Gastroesophageal sphincter (tissue), 4 donors: ENCODE results near the gene WDR27. TPM values are rescaled to one million over a fixed set of nuclear protein-coding genes. Genes with fewer than 3 reads are reported as not detected.

ENCODE experiments used
- ATAC-seq: fragments of 150-250 bp; one replicate; pipeline ENCODE4 v1.9.1; 2016; ENCODE audit warnings: mild to moderate bottlenecking, moderate library complexity
- H3K27ac ChIP-seq, 4 donors: fragments of 200-600 bp; sonication (generic) in 3 of 4; 1 replicate in 3 of 4; 2 replicates in 1 of 4; pipeline ENCODE4 v1.5.1; 2016 to 2019
- H3K27me3 ChIP-seq: fragments of 200-600 bp; sonication (generic); one replicate; pipeline ENCODE4 v1.5.1; 2019
- H3K36me3 ChIP-seq, 2 donors: fragments of 200-600 bp; sonication (generic); one replicate each; pipeline ENCODE4 v1.5.1; 2019; ENCODE audit warnings: control low read depth in 1 of 2
- H3K4me1 ChIP-seq, 3 donors: fragments of 200-600 bp; sonication (generic); 1 replicate in 2 of 3; 2 replicates in 1 of 3; pipeline ENCODE4 v1.5.1; 2016 to 2019; ENCODE audit warnings: control low read depth in 2 of 3
- H3K4me3 ChIP-seq, 2 donors: fragments of 200-600 bp; sonication (generic); one replicate each; pipeline ENCODE4 v1.5.1; 2019; ENCODE audit warnings: mild to moderate bottlenecking in 1 of 2, moderate library complexity in 1 of 2
- H3K9me3 ChIP-seq, 3 donors: fragments of 200-600 bp; sonication (generic); one replicate each; pipeline ENCODE4 v1.5.1; 2017 to 2019; ENCODE audit warnings: control low read depth in 2 of 3
- CTCF ChIP-seq, 4 experiments: fragments of 200-600 bp in 2 of 4; fragments of 450-650 bp in 2 of 4; sonication (generic) in 1 of 4; IDR thresholded peaks; one replicate each; pipeline ENCODE4 v1.5.1; 2017 to 2019; ENCODE audit warnings: antibody characterized with exemption in 4 of 4, mild to moderate bottlenecking in 2 of 4, moderate library complexity in 2 of 4
- EP300 ChIP-seq: sonication (generic); formaldehyde crosslinking; IDR thresholded peaks from one replicate; pipeline ENCODE4 v1.6.1; 2017; ENCODE audit warnings: antibody characterized with exemption, mild to moderate bottlenecking
- POLR2A ChIP-seq, 2 donors: fragments of 450-650 bp; IDR thresholded peaks; one replicate each; pipeline ENCODE4 v1.6.1; 2017; ENCODE audit warnings: antibody characterized with exemption in 2 of 2, mild to moderate bottlenecking in 2 of 2, moderate library complexity in 1 of 2
- POLR2AphosphoS5 ChIP-seq: sonication (generic); formaldehyde crosslinking; IDR thresholded peaks from one replicate; pipeline ENCODE4 v1.6.1; 2017; ENCODE audit warnings: antibody characterized with exemption
- WGBS, 2 donors: methylation state at CpG; one replicate each; pipeline ENCODE4 v1.1.5; 2018; ENCODE audit warnings: low coverage in 1 of 2; 5-methylcytosine and 5-hydroxymethylcytosine counted together
- total RNA-seq, 4 donors: library from RNA; depleted of rRNA; stranded (reverse); fragments of >200 nt; gene quantifications; one replicate each; pipeline ENCODE4 v1.1.0, GENCODE V29; 2016

The WDR27 gene
- total RNA-seq, 4 donors from 2014 or later = 10.0 to 35.0 (median 20.7) TPM

- no peak overlapping the region for H3K27ac ChIP-seq
- H3K27me3 ChIP-seq = no peaks in the 10 kb centered on the region
- peaks cover 0 to 30% of the 10 kb centered on the region in 2 donors for H3K36me3 ChIP-seq
- no peak for TF ChIP-seq CTCF (IDR thresholded peaks at IDR 0.05)
- H3K4me3 ChIP-seq = no peak overlapping the region
- 71 to 75% methylated on average over 2 to 6 of the region's 6 CpGs for WGBS, 2 donors
- no peaks in the 10 kb centered on the region for H3K9me3 ChIP-seq
- H3K4me1 ChIP-seq = peaks cover 0 to 5% (median 1%) of the 10 kb centered on the region in 3 donors
- no peak for ATAC-seq
Measured at GRCh38 chr6:169583886-169584541, 117.8 kb downstream of the WDR27 start.

- H3K27ac ChIP-seq = no peak overlapping the region
- H3K4me1 ChIP-seq = no peaks in the 10 kb centered on the region
- WGBS, 2 donors = 90 to 99% methylated on average over 5 to 7 of the region's 7 CpGs
- TF ChIP-seq EP300 (no peak), CTCF (IDR thresholded peaks at IDR 0.05) (no peak), POLR2A (IDR thresholded peaks at IDR 0.05) (no peak), POLR2AphosphoS5 (no peak)
- no peaks in the 10 kb centered on the region for H3K27me3 ChIP-seq
- ATAC-seq = no peak
- peaks cover 0 to 36% of the 10 kb centered on the region in 2 donors for H3K36me3 ChIP-seq
- H3K4me3 ChIP-seq = no peak overlapping the region
- no peaks in the 10 kb centered on the region for H3K9me3 ChIP-seq
Measured at GRCh38 chr6:169579407-169580111, 122.3 kb downstream of the WDR27 start.

- Histone ChIP-seq H3K27me3 (no peaks in the 10 kb centered on the region), H3K4me1 (no peaks in the 10 kb centered on the region), H3K36me3 (peaks cover 0 to 36% of the 10 kb centered on the region in 2 donors), H3K27ac (peak overlapping the region in 1 of 4 donors; percentile 12), H3K4me3 (no peak overlapping the region), H3K9me3 (no peaks in the 10 kb centered on the region)
- WGBS, 2 donors = 51 to 91% methylated on average over 11 to 12 of the region's 14 CpGs
- TF ChIP-seq CTCF (IDR thresholded peaks at IDR 0.05) (no peak), POLR2AphosphoS5 (no peak), EP300 (no peak), POLR2A (IDR thresholded peaks at IDR 0.05) (no peak)
- no peak for ATAC-seq
Measured at GRCh38 chr6:169577974-169578373, 123.9 kb downstream of the WDR27 start.

- no peak for ATAC-seq
- 72% methylated on average over 15 of the region's 38 CpGs; no CpG with 5 or more reads in 1 of the 2 donors for WGBS, 2 donors
- Histone ChIP-seq H3K36me3 (peaks cover 0 to 29% of the 10 kb centered on the region in 2 donors), H3K9me3 (no peaks in the 10 kb centered on the region), H3K27me3 (no peaks in the 10 kb centered on the region), H3K4me3 (no peak overlapping the region), H3K4me1 (no peaks in the 10 kb centered on the region), H3K27ac (peak overlapping the region in 1 of 4 donors; percentile 12)
- no peak for TF ChIP-seq CTCF (IDR thresholded peaks at IDR 0.05)
- no peak for TF ChIP-seq POLR2A (IDR thresholded peaks at IDR 0.05)
- no peak for TF ChIP-seq POLR2AphosphoS5
- TF ChIP-seq EP300 = no peak
Measured at GRCh38 chr6:169577236-169577635, 124.6 kb downstream of the WDR27 start.

GRCh38 chr6:169575821-169576220, 126.0 kb downstream of the WDR27 start:
- WGBS, 2 donors = 88 to 95% methylated on average over 5 of the region's 5 CpGs
- Histone ChIP-seq H3K36me3 (peaks cover 0 to 18% of the 10 kb centered on the region in 2 donors), H3K4me1 (no peaks in the 10 kb centered on the region), H3K4me3 (no peak overlapping the region), H3K27ac (no peak overlapping the region), H3K27me3 (no peaks in the 10 kb centered on the region), H3K9me3 (no peaks in the 10 kb centered on the region)
- TF ChIP-seq EP300 = no peak
- no peak for TF ChIP-seq CTCF (IDR thresholded peaks at IDR 0.05)
- ATAC-seq = no peak
